Endothelial cell of umbilical vein (primary cell): ENCODE results near the gene POLN.

Experiments
- MYC ChIP-seq: IDR thresholded peaks from one replicate; pipeline ENCODE4 v1.6.1; 2011; ENCODE audit warnings: mild to moderate bottlenecking, low read depth, low read length
- POLR2A ChIP-seq: IDR thresholded peaks from 2 replicates; pipeline ENCODE4 v1.6.1; 2012; ENCODE audit warnings: low read depth, mild to moderate bottlenecking, control low read depth, low read length
- POLR2AphosphoS5 ChIP-seq: IDR thresholded peaks from 2 replicates; pipeline ENCODE4 v1.6.1; 2012; ENCODE audit warnings: low read depth, mild to moderate bottlenecking, control low read depth, low read length, moderate library complexity; ENCODE audit not compliant: insufficient read depth
- TF ChIP-seq, protein P1 (sequence below), 2 donors: IDR thresholded peaks; 1 replicate in 1 of 2; 2 replicates in 1 of 2; pipeline ENCODE4 v1.5.1; 2011; ENCODE audit warnings: low read length in 2 of 2, mild to moderate bottlenecking in 2 of 2, moderate library complexity in 2 of 2, control low read depth in 1 of 2, inconsistent platforms in 1 of 2, low read depth in 1 of 2; ENCODE audit not compliant: insufficient read depth in 1 of 2; ENCODE audit errors: extremely low read depth in 1 of 2

- TF ChIP-seq, protein P1, sequence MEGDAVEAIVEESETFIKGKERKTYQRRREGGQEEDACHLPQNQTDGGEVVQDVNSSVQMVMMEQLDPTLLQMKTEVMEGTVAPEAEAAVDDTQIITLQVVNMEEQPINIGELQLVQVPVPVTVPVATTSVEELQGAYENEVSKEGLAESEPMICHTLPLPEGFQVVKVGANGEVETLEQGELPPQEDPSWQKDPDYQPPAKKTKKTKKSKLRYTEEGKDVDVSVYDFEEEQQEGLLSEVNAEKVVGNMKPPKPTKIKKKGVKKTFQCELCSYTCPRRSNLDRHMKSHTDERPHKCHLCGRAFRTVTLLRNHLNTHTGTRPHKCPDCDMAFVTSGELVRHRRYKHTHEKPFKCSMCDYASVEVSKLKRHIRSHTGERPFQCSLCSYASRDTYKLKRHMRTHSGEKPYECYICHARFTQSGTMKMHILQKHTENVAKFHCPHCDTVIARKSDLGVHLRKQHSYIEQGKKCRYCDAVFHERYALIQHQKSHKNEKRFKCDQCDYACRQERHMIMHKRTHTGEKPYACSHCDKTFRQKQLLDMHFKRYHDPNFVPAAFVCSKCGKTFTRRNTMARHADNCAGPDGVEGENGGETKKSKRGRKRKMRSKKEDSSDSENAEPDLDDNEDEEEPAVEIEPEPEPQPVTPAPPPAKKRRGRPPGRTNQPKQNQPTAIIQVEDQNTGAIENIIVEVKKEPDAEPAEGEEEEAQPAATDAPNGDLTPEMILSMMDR (IDR thresholded peaks at IDR 0.05; ENCODE audit: extremely low read depth in 1 of 2, insufficient read depth in 1 of 2, low read depth in 1 of 2, low read length in 2 of 2) = no peak
- TF ChIP-seq POLR2AphosphoS5 (no peak), POLR2A (no peak), MYC (no peak)
Observed at GRCh38 chr4:2036327-2036726, 205.6 kb downstream of the POLN start.
